ENCODE results near the gene LRRC10B. TPM values are rescaled to one million over a fixed set of nuclear protein-coding genes. Genes with fewer than 3 reads are reported as not detected.

LRRC10B gene
- total RNA-seq, 1 donor from 2014 or later: not detected

DNA sequence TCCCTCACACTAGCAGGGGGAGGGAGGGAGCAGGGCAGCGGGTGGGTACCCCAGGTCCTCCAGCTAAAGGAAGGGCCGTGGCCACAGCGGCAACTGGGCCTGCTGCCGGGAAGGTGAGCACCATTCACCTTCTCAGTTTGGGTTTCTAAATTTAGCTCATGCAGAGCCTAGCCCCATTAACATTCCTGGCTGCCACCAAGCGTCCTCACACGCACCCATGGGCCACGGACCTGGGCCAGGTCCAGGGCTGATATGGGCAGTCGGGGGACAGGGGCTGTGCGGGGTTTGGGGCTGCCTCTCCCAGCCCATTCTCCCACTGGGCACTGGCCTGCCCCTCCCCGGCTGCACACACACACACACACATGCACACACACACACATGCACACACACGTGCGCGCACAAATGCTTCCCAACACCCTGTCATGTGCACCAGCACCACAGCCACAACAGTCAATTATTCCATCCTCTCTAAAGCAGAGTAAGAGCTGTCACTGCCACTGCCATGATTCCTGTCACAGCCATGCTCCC is 43.6 kb downstream of the LRRC10B start:
- Histone ChIP-seq H3F3A (ENCODE audit: low read depth) (peaks cover 11% of the 10 kb centered on the region), H3K4me1 (peaks cover 29% of the 10 kb centered on the region), H3K36me3 (no peaks in the 10 kb centered on the region), H3K4me3 (no peak overlapping the region), H3K9ac (no peak overlapping the region), H3K9me3 (ENCODE audit: low read depth) (no peaks in the 10 kb centered on the region), H3K79me2 (ENCODE audit: low read depth) (no peaks in the 10 kb centered on the region), H3K27ac (no peak overlapping the region), H3K27me3 (peaks cover 29% of the 10 kb centered on the region), H4K20me1 (ENCODE audit: low read depth) (peaks cover 6% of the 10 kb centered on the region), H2AFZ (replicated peaks) (no peak overlapping the region), H3K4me2 (no peak overlapping the region)
- Mint-ChIP-seq H3K4me3 (no peak overlapping the region), H3K27ac (no peak overlapping the region), H3K9me3 (no peaks in the 10 kb centered on the region), H3K36me3 (peaks cover 1% of the 10 kb centered on the region), H3K27me3 (ENCODE audit: insufficient read depth, low read depth) (peaks cover 34% of the 10 kb centered on the region), H3K4me1 (peaks cover 38% of the 10 kb centered on the region)
- TF ChIP-seq EZH2phosphoT487 (IDR thresholded peaks at IDR 0.05) (no peak), EZH2 (IDR thresholded peaks at IDR 0.05) (no peak)
- TF ChIP-seq, protein P1, sequence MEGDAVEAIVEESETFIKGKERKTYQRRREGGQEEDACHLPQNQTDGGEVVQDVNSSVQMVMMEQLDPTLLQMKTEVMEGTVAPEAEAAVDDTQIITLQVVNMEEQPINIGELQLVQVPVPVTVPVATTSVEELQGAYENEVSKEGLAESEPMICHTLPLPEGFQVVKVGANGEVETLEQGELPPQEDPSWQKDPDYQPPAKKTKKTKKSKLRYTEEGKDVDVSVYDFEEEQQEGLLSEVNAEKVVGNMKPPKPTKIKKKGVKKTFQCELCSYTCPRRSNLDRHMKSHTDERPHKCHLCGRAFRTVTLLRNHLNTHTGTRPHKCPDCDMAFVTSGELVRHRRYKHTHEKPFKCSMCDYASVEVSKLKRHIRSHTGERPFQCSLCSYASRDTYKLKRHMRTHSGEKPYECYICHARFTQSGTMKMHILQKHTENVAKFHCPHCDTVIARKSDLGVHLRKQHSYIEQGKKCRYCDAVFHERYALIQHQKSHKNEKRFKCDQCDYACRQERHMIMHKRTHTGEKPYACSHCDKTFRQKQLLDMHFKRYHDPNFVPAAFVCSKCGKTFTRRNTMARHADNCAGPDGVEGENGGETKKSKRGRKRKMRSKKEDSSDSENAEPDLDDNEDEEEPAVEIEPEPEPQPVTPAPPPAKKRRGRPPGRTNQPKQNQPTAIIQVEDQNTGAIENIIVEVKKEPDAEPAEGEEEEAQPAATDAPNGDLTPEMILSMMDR (IDR thresholded peaks at IDR 0.05): no peak
- no peak for DNase-seq (ENCODE audit: low spot score)

DNA sequence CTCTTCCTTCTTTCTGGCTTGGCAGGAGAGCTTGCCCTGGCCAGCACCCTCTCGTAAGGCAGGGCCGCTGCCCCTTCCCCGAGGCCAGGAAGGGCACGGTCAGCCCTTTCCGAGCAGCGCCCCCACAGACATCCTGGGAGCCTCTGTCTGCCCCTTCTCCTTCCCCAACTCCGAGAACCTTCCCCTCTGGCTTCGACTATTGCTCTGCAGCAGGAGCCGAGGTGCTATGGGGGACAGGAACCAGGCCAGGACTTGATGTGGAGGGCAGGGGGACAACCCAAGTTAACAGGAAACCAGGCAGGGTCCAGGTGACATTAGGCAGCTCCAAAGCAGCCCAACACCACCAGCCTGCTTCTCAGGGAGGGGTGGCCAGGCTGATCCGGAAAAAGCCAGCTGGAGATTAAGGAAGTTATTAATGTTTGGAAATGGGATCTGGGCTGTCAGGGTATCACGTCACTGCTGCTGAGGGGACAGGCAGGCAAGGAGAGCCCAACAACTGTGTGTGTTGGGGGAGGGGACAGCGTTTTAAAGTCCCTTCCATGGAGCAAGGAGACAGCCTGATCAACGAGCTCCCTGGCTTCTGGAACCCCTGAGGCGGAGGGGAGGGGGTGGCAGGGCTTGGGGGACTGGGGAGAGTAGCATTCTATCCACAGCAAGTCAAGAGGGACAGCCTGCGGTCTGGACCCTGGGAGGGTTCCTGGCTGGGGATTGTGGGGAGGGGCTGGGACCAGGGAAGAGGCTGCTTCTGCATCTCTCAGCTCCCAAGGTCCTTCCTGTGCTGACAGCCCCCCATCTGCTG is 45.0 kb downstream of the LRRC10B start:
- no peak overlapping the region for H3K4me3 ChIP-seq
- H3K9me3 ChIP-seq (ENCODE audit: low read depth): no peaks in the 10 kb centered on the region
- H3K79me2 ChIP-seq (ENCODE audit: low read depth): no peaks in the 10 kb centered on the region
- H3K36me3 ChIP-seq: no peaks in the 10 kb centered on the region
- DNase-seq (ENCODE audit: low spot score): no peak
- H3K4me2 ChIP-seq: peak overlapping the region; percentile 38
- no peak overlapping the region for H3K27ac ChIP-seq
- Mint-ChIP-seq H3K36me3 (peaks cover 1% of the 10 kb centered on the region), H3K27me3 (ENCODE audit: insufficient read depth, low read depth) (peaks cover 41% of the 10 kb centered on the region), H3K27ac (peak overlapping the region; percentile 35), H3K4me3 (peak overlapping the region; percentile 33), H3K9me3 (no peaks in the 10 kb centered on the region), H3K4me1 (peaks cover 32% of the 10 kb centered on the region)
- TF ChIP-seq EZH2phosphoT487 (IDR thresholded peaks at IDR 0.05): no peak
- TF ChIP-seq, protein P1 (IDR thresholded peaks at IDR 0.05): no peak
- no peak for TF ChIP-seq EZH2 (IDR thresholded peaks at IDR 0.05)
- H2AFZ ChIP-seq (replicated peaks): no peak overlapping the region
- peaks cover 11% of the 10 kb centered on the region for H3F3A ChIP-seq (ENCODE audit: low read depth)
- peaks cover 29% of the 10 kb centered on the region for H3K4me1 ChIP-seq
- H3K27me3 ChIP-seq: peaks cover 29% of the 10 kb centered on the region
- H4K20me1 ChIP-seq (ENCODE audit: low read depth): peaks cover 6% of the 10 kb centered on the region
- no peak overlapping the region for H3K9ac ChIP-seq

DNA sequence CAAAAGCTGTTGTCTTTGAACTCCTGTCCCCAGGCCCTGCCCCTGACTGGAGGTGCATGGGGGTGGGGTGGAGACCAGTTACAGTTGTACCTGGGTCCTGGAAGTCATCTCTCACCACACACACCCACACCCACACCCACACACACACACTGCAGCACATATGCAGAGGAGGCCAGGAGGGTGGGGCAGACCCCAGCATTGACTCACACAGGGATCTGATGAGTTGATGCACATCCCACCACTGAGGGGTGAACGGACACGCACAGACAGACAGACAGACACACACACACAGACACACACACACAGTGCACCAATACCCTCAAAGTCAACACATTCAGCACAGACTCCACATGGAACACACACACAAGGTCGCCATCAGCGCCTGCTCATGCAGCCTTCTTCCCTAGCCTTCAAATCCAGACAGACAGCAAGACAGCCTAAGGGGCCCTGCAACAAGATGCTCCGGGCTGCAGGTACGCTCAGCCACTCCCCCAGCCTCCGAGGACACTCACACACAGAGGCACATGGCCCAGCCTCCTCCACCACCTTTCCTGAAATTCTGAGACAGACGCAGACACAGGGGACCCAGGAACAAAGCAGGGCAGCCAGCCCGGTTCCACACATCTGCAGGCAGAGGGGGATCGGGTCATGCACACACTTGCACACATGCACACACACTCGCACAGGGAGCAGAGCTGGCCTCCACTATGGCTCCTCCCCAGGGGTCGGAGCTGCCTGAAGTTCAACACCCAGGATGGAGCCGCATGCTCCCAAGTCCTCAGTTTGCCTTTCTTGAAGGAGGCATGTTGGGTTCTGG is 45.8 kb downstream of the LRRC10B start:
- Mint-ChIP-seq H3K9me3 (no peaks in the 10 kb centered on the region), H3K36me3 (peaks cover 1% of the 10 kb centered on the region), H3K27me3 (ENCODE audit: insufficient read depth, low read depth) (peaks cover 43% of the 10 kb centered on the region), H3K4me3 (peak overlapping the region; percentile 54), H3K27ac (no peak overlapping the region), H3K4me1 (peaks cover 27% of the 10 kb centered on the region)
- Histone ChIP-seq H3K9ac (no peak overlapping the region), H3K9me3 (ENCODE audit: low read depth) (no peaks in the 10 kb centered on the region), H3F3A (ENCODE audit: low read depth) (peaks cover 11% of the 10 kb centered on the region), H3K4me2 (peak overlapping the region; percentile 83), H3K27me3 (peaks cover 29% of the 10 kb centered on the region), H3K4me1 (peaks cover 26% of the 10 kb centered on the region), H3K27ac (no peak overlapping the region), H3K79me2 (ENCODE audit: low read depth) (no peaks in the 10 kb centered on the region), H3K4me3 (no peak overlapping the region), H3K36me3 (no peaks in the 10 kb centered on the region), H2AFZ (replicated peaks) (no peak overlapping the region), H4K20me1 (ENCODE audit: low read depth) (peaks cover 6% of the 10 kb centered on the region)
- TF ChIP-seq EZH2 (IDR thresholded peaks at IDR 0.05) (no peak), EZH2phosphoT487 (IDR thresholded peaks at IDR 0.05) (no peak)
- TF ChIP-seq, protein P1 (IDR thresholded peaks at IDR 0.05): no peak
- DNase-seq (ENCODE audit: low spot score): no peak
